A549 (cell line): ENCODE data around the gene CHD9. TPM values are rescaled to one million over a fixed set of nuclear protein-coding genes. Genes with fewer than 3 reads are reported as not detected.

Experiments used
- ATAC-seq, 2 experiments: fragments of 200-7000 bp in 1 of 2; fragments of >200 bp in 1 of 2; cut with Nextera tagmentation in 1 of 2; cut with Tn5 transposase in 1 of 2; 3 replicates each; pipeline versions ENCODE4 v1.8.0 to v1.9.1; 2018 to 2020; ENCODE audit warnings: mild to moderate bottlenecking in 1 of 2, moderate library complexity in 1 of 2
- CTCF ChIA-PET: fragments of 300-600 bp; sonication (Branson Sonifier 250); formaldehyde crosslinking; extraction: SDS; loops from one replicate; lab custom pipeline; 2021; ENCODE audit warnings: antibody characterized with exemption, inconsistent platforms; lab: Yijun Ruan, JAX
- POLR2A ChIA-PET: fragments of 350-600 bp; formaldehyde crosslinking; extraction: SDS; loops from one replicate; lab custom pipeline; 2021; ENCODE audit warnings: antibody characterized with exemption, inconsistent platforms; lab: Yijun Ruan, JAX
- DNase-seq, 2 experiments: peaks; one replicate each; pipeline versions ENCODE4 v3.0.0 to v3.0.0-alpha.2; 2011 to 2016; ENCODE audit warnings: low read depth in 1 of 2, low spot score in 1 of 2
- FAIRE-seq: peaks from 2 replicates; lab custom pipeline; 2011; peaks lifted over from hg19 to GRCh38; lab: Jason Lieb, UNC
- H3K27ac ChIP-seq, 2 experiments: fragments of >200 bp; sonication (Bioruptor Twin); formaldehyde crosslinking; 3 replicates each; pipeline ENCODE4 v1.5.1; 2016 to 2017
- H3K4me1 ChIP-seq: fragments of >200 bp; sonication (Bioruptor Twin); formaldehyde crosslinking; 3 replicates; pipeline ENCODE4 v1.6.1; 2016
- H3K4me2 ChIP-seq: fragments of >200 bp; sonication (Bioruptor Twin); formaldehyde crosslinking; 3 replicates; pipeline ENCODE4 v1.6.1; 2016
- H3K4me3 ChIP-seq: fragments of >200 bp; sonication (Bioruptor Twin); formaldehyde crosslinking; 3 replicates; pipeline ENCODE4 v1.5.1; 2016
- H3K9me3 ChIP-seq: fragments of >200 bp; sonication (Bioruptor Twin); formaldehyde crosslinking; 3 replicates; pipeline ENCODE4 v1.6.1; 2016
- ATOH8 ChIP-seq: fragments of 250-450 bp; sonication (Bioruptor Pico); IDR thresholded peaks from 2 replicates; pipeline ENCODE4 v1.5.0; 2020; ENCODE audit warnings: low read depth, mild to moderate bottlenecking, moderate library complexity
- BHLHE40 ChIP-seq: IDR thresholded peaks from 2 replicates; pipeline ENCODE4 v1.6.1; 2012; ENCODE audit warnings: low read depth, low read length, inconsistent platforms
- CHD2 ChIP-seq: fragments of 150-350 bp; IDR thresholded peaks from 2 replicates; pipeline ENCODE4 v1.6.1; 2014; ENCODE audit warnings: low read length; ENCODE audit not compliant: partially characterized antibody
- CHD4 ChIP-seq: fragments of 200-600 bp; sonication (generic); IDR thresholded peaks from 2 replicates; pipeline ENCODE4 v1.6.1; 2016; ENCODE audit warnings: antibody characterized with exemption, mild to moderate bottlenecking, borderline replicate concordance
- EHMT2 ChIP-seq: fragments of 200-600 bp; sonication (generic); IDR thresholded peaks from 2 replicates; pipeline ENCODE4 v1.6.1; 2016; ENCODE audit warnings: antibody characterized with exemption, low read depth, mild to moderate bottlenecking, moderate library complexity
- ELK1 ChIP-seq: fragments of 150-350 bp; IDR thresholded peaks from 2 replicates; pipeline ENCODE4 v1.6.1; 2014; ENCODE audit warnings: low read depth, mild to moderate bottlenecking, low read length
- EP300 ChIP-seq, 2 experiments: fragments of >200 bp; sonication (Bioruptor Twin); formaldehyde crosslinking; IDR thresholded peaks; 2 replicates in 1 of 2; 3 replicates in 1 of 2; pipeline ENCODE4 v1.6.1; 2016 to 2017
- ESRRA ChIP-seq: fragments of 150-350 bp; IDR thresholded peaks from 2 replicates; pipeline ENCODE4 v1.6.1; 2014; ENCODE audit warnings: mild to moderate bottlenecking, low read length, borderline replicate concordance
- FOSB ChIP-seq: fragments of 250-450 bp; sonication (Bioruptor Pico); IDR thresholded peaks from 2 replicates; pipeline ENCODE4 v1.5.0; 2020; ENCODE audit warnings: mild to moderate bottlenecking, moderate library complexity
- FOXS1 ChIP-seq: fragments of 250-450 bp; sonication (Bioruptor Pico); IDR thresholded peaks from 2 replicates; pipeline ENCODE4 v1.5.0; 2020; ENCODE audit warnings: mild to moderate bottlenecking, moderate library complexity
- HDAC2 ChIP-seq: fragments of 200-600 bp; sonication (generic); IDR thresholded peaks from 2 replicates; pipeline ENCODE4 v1.6.1; 2016
- HEYL ChIP-seq: fragments of 250-450 bp; sonication (Bioruptor Pico); IDR thresholded peaks from 2 replicates; pipeline ENCODE4 v1.8.0; 2021; ENCODE audit warnings: mild to moderate bottlenecking, moderate library complexity
- HOXA7 ChIP-seq: fragments of 250-450 bp; sonication (Bioruptor Pico); IDR thresholded peaks from 2 replicates; pipeline ENCODE4 v1.5.0; 2020; ENCODE audit warnings: mild to moderate bottlenecking, moderate library complexity
- KDM1A ChIP-seq: fragments of 200-600 bp; sonication (generic); IDR thresholded peaks from 2 replicates; pipeline ENCODE4 v1.6.1; 2016; ENCODE audit warnings: low read depth, mild to moderate bottlenecking
- MAZ ChIP-seq: fragments of 150-350 bp; IDR thresholded peaks from 2 replicates; pipeline ENCODE4 v1.6.1; 2014; ENCODE audit warnings: antibody characterized with exemption, low read depth, low read length, borderline replicate concordance
- PBX3 ChIP-seq: IDR thresholded peaks from 2 replicates; pipeline ENCODE4 v1.6.1; 2012
- PHF8 ChIP-seq: fragments of 200-600 bp; sonication (generic); IDR thresholded peaks from 2 replicates; pipeline ENCODE4 v1.6.1; 2016; ENCODE audit warnings: low read depth, mild to moderate bottlenecking, antibody characterized with exemption, moderate library complexity, borderline replicate concordance
- RAD21 ChIP-seq, 2 experiments: fragments of >200 bp in 1 of 2; sonication (Bioruptor Twin) in 1 of 2; formaldehyde crosslinking in 1 of 2; IDR thresholded peaks in 1 of 2; conservative IDR thresholded peaks in 1 of 2; 2 replicates in 1 of 2; 3 replicates in 1 of 2; pipeline ENCODE4 v1.6.1; 2012 to 2018; ENCODE audit warnings: inconsistent platforms in 1 of 2
- RCOR1 ChIP-seq: fragments of 150-350 bp; IDR thresholded peaks from 2 replicates; pipeline ENCODE4 v1.6.1; 2014; ENCODE audit warnings: antibody characterized with exemption, low read length, low read depth
- RNF2 ChIP-seq: fragments of 200-600 bp; sonication (generic); IDR thresholded peaks from 2 replicates; pipeline ENCODE4 v1.6.1; 2016; ENCODE audit warnings: low read depth, mild to moderate bottlenecking, antibody characterized with exemption, moderate library complexity, borderline replicate concordance
- SREBF2 ChIP-seq: fragments of 450-650 bp; IDR thresholded peaks from 2 replicates; pipeline ENCODE4 v1.6.1; 2014; ENCODE audit warnings: mild to moderate bottlenecking, moderate library complexity
- ZC3H11A ChIP-seq: fragments of 450-650 bp; IDR thresholded peaks from 2 replicates; pipeline ENCODE4 v1.6.1; 2014; ENCODE audit warnings: antibody characterized with exemption, mild to moderate bottlenecking
- ZNF302 ChIP-seq: fragments of 250-450 bp; sonication (Bioruptor Pico); IDR thresholded peaks from 2 replicates; pipeline ENCODE4 v1.9.0; 2021; ENCODE audit warnings: inconsistent platforms, mild to moderate bottlenecking, moderate library complexity
- WGBS: methylation state at CpG from one replicate; pipeline ENCODE4 v1.1.6; 2017; ENCODE audit errors: missing lambda C conversion rate; 5-methylcytosine and 5-hydroxymethylcytosine counted together
- polyA plus RNA-seq, 4 experiments: library from polyadenylated mRNA; depleted of rRNA in 3 of 4; stranded (reverse); fragments of >200 nt; fragmentation: RNase III in 1 of 4; extraction: RNeasy Plus Mini Kit Qiagen cat#74134 plus additional on column Dnase treatment in 1 of 4; gene quantifications; 2 replicates in 3 of 4; 3 replicates in 1 of 4; pipeline ENCODE4 v1.2.3, GENCODE V29; 2011 to 2017

The CHD9 gene
- polyA plus RNA-seq, 2 of the 4 experiments (the other 2 are of a cell fraction), result 17.8 to 51.6 TPM

GRCh38 chr16:53061256-53061655 is 6.5 kb downstream of the CHD9 start:
- FAIRE-seq (no peak), ATAC-seq (no peak), DNase-seq (no peak)
- ChIA-PET CTCF (interaction anchor here (1.1 to 1.4 kb wide), 2 partner anchors 62 to 222 kb away, joined by 3 read pairs; no protein-coding TSS in a partner anchor), POLR2A (no interaction called here)
- peak overlapping the region; percentile 27; the same call in 2 of the 3 replicates for H3K4me2 ChIP-seq
- H3K9me3 ChIP-seq, result no peaks in the 10 kb centered on the region
- H3K27ac ChIP-seq, result peak overlapping the region in 1 of 2 experiments; percentile 43; a peak in 2 of 6 replicates
- 95% methylated on average over 5 of the region's 5 CpGs for WGBS
- peaks cover 35% of the 10 kb centered on the region for H3K4me1 ChIP-seq
- TF ChIP-seq RNF2 (no peak), PBX3 (no peak), ELK1 (no peak), MAZ (no peak)
- H3K4me3 ChIP-seq, result no peak overlapping the region

GRCh38 chr16:53061701-53062159 is 6.9 kb downstream of the CHD9 start:
- no peak for TF ChIP-seq KDM1A
- TF ChIP-seq FOXS1 (CRISPR knock-in tag), result no peak
- no peak for TF ChIP-seq HEYL
- no peak for TF ChIP-seq EP300 (IDR thresholded peaks at IDR 0.05)
- no peak for TF ChIP-seq ELK1
- no peak for TF ChIP-seq ESRRA
- TF ChIP-seq HDAC2, result no peak
- TF ChIP-seq RAD21 (conservative IDR thresholded peaks at IDR 0.05 in 1 of 2, IDR thresholded peaks at IDR 0.05 in 1 of 2), result no peak
- ATAC-seq (peak; percentile 48 to 58; a peak in 3 of 6 replicates), FAIRE-seq (no peak), DNase-seq (no peak)
- ChIA-PET POLR2A (no interaction called here), CTCF (interaction anchor here (0.8 to 1.2 kb wide), 3 partner anchors 17 to 68 kb away, joined by 3 read pairs; no protein-coding TSS in a partner anchor)
- Histone ChIP-seq H3K4me1 (peaks cover 31% of the 10 kb centered on the region), H3K27ac (peak overlapping the region in 1 of 2 experiments; percentile 43; a peak in 3 of 6 replicates), H3K4me3 (no peak overlapping the region), H3K4me2 (peak overlapping the region; percentile 27), H3K9me3 (no peaks in the 10 kb centered on the region)
- WGBS, result 57% methylated on average over 3 of the region's 3 CpGs

- Histone ChIP-seq H3K9me3 (no peaks in the 10 kb centered on the region), H3K4me1 (peaks cover 15% of the 10 kb centered on the region), H3K4me3 (no peak overlapping the region)
- CTCF ChIA-PET, result interaction anchor here (0.7 to 4.2 kb wide), 3 partner anchors 9 to 143 kb away, joined by 3 to 25 read pairs (median 3); partner anchors contain the start of gene CHD9
- TF ChIP-seq ZNF302 (CRISPR knock-in tag) (no peak), ZC3H11A (no peak), BHLHE40 (no peak), ELK1 (no peak), SREBF2 (no peak), CHD2 (no peak), PHF8 (no peak), FOSB (CRISPR knock-in tag) (no peak), ATOH8 (CRISPR knock-in tag) (no peak), HEYL (no peak), RNF2 (no peak), HOXA7 (CRISPR knock-in tag) (no peak), EHMT2 (no peak), RCOR1 (no peak), CHD4 (no peak)
- TF ChIP-seq, all 56 proteins: peak for 0
- DNase-seq (no peak), FAIRE-seq (no peak), ATAC-seq (no peak)
- Histone ChIP-seq H3K4me2 (no peak overlapping the region), H3K27ac (no peak overlapping the region)
- POLR2A ChIA-PET, result no interaction called here
- WGBS, result 86% methylated on average over 1 of the region's 1 CpG
Observed at GRCh38 chr16:53064081-53064578, 9.3 kb downstream of the CHD9 start.
